PFSK-1 (cell line): ENCODE measurements around the gene NTN1.

ENCODE experiments used
- POLR2AphosphoS5 ChIP-seq: IDR thresholded peaks from 2 replicates; pipeline ENCODE4 v1.6.1; 2012; ENCODE audit warnings: low read depth, mild to moderate bottlenecking, control low read depth, low read length, moderate library complexity
- TAF1 ChIP-seq: IDR thresholded peaks from 2 replicates; pipeline ENCODE4 v1.6.1; 2012; ENCODE audit warnings: low read length, control low read depth, borderline replicate concordance; ENCODE audit not compliant: insufficient read depth

- TF ChIP-seq POLR2AphosphoS5 = no peak
- no peak for TF ChIP-seq TAF1
Measured at GRCh38 chr17:9209781-9210370, 188.6 kb downstream of the NTN1 start.
